ENCODE results near the gene LSM5.

The LSM5 gene

GRCh38 chr7:32490127-32490796 lies at the start of gene LSM5:
LSM5 (minus strand) TSS chr7:32490380; CDS start chr7:32490365, 15 bp downstream.
- DNase-seq: peak; percentile 91

GRCh38 chr7:32539366-32539765 lies 49.2 kb upstream of the LSM5 start:
- no peak for DNase-seq

DNA sequence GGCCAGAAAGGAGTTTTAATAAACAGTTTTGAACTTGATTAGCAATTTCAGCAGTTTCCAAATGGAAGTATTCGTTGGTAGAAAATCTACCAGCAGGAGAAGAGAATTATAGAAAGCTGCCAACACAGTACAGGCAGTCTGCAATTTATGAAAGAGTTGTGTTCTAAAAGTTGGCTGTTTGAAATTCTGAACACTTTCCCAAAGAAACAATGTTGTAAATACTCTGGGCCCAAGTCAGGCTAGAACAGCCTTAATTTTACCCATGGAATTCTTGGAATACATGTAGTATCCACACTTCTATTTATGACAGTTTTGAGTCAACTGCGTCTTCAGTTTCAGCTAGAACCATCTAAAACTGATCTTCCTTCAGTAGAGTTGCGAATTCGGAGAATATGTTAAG lies 47.6 kb upstream of the LSM5 start:
- DNase-seq: no peak

- no peak for DNase-seq
These were observed 46.4 kb upstream of the LSM5 start for GRCh38 chr7:32536585-32536984.

DNA sequence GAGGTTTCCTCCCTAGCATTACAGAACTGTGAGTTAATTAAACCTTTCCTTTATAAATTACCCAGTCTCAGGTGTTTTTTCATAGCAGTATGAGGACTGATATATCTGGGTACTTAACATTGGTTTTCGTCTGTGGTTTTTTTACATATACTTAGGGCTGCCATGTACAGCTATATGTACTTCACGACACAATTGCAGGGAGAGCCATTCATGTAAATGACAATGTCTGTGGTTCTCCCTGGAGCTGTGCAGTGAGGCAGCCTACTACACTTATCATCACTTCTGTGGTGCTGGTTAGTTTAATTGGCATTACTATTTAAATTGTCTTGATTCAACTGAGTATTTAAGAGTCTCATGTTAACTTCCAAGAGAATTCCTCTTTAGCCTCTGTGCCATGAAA lies 45.8 kb upstream of the LSM5 start:
- no peak for DNase-seq

DNA sequence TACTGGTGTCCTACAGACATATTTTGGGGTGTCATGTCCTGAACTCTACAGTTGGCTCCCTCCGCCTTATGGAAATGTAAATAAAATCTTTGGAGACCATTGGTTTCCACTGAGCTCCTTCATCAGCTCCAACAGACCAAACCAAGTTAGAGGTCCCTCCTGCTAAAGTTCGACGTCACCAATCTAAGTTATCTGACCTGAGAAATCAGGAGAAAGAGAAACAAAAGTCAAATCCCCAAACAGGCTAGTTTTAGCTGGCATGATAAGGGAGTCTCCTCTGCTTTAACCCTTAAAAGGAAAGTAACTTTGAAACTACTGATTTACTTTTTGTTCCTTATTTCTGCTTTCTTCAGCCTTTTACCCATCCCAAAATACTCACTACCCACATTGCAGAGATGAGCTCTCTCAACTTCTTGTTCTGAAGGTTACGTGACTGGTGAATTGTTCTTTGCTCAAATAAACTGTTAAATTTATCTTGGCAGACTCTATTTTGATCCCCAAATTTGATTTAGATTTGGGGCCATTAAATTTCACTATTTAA lies 45.1 kb upstream of the LSM5 start:
- no peak for DNase-seq

DNA sequence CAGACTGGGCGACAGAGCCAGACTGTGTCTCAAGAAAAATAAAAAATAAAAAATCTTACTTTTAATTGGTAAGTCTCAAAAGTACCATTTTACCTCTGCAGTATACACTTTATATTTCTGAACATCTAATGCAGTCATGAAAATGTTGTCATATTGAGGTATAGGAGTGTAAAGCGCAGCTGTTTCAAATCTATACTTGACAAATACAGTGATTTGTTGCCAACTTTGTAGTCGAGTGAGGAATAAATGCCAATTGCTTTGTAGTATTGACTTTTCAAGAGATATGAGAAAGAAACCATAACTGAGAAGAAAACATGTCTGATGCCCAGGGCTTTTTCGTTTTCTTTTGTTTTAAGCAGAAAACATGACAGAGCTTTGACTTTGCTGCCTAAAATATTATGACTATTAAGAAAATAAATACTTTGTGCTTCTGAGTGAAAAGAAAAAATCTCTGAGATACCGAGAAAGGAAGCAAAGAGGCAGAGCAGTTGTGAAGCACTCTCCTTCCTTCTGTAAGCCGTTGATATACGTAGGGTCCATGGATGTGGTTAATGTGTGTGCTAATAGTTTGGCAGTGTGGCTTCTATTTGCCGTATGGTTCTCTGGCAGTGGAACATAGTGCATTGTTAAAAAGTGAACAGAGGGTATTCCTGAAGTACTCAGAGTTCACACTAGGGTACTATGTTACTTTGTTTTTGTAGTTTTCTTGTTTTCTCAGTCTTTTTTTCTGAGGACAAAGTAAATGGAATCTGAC lies 43.3 kb upstream of the LSM5 start:
- no peak for DNase-seq

DNA sequence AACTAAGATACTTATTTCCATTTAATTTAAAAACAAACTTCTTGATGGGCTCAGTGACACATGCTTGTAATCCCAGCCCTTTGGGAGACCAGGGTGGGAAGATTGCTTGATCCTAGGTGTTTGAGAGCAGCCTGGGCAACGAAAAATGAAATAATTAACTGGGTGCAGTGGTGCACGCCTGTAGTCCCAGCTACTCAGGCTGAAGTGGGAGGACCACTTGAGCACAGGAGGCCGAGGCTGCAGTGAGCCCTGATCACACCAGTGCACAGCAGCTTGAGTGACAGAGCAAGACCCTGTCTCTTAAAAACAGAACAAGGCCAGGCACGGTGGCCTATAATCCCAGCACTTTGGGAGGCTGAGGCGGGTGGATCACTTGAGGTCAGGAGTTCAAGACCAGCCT lies 42.5 kb upstream of the LSM5 start:
- no peak for DNase-seq

- DNase-seq: no peak
These were observed 41.9 kb upstream of the LSM5 start for GRCh38 chr7:32532086-32532485.

DNA sequence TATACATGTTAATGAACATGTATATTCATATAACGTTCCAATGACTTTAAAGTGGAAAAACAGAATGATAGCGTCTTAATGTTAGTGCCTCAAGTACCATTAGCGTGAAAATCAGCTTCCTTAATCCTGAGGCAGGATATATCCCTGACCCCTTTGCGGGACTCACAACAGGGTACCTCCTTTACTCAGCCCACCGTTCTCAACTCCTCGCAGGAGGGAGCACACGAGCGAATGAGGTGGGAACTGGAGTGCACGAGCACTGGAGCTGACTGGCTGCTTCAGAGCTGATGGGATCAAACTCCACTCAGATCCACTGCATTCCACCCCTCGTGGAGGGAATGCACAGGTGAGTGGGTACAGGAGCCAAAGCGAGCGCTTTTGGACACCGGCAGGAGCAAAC lies 41.2 kb upstream of the LSM5 start:
- no peak for DNase-seq

GRCh38 chr7:32525839-32526238 lies 35.7 kb upstream of the LSM5 start:
- no peak for DNase-seq

DNA sequence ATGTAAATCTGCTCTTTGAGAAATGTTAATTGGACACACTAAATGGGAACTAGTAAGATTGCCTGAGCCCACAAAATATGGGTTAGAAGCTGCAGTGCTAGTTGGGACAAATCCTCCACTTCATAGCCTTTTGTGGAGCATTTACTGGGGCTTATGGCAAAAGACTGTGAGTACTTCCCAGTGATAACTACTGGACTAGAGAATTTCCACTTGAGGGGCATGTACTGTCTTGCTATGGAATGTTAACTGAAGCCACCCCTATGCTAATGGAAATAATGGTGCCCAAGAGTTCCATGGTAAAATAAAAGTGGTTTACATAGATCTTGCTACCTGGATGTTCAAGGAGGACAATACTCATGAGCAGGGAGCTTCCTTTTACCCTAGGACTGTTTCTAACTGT lies 34.5 kb upstream of the LSM5 start:
- DNase-seq: no peak

GRCh38 chr7:32522746-32523530 lies 32.8 kb upstream of the LSM5 start:
- DNase-seq: no peak

- DNase-seq: no peak
These were observed 29.6 kb upstream of the LSM5 start for GRCh38 chr7:32519763-32520162.

DNA sequence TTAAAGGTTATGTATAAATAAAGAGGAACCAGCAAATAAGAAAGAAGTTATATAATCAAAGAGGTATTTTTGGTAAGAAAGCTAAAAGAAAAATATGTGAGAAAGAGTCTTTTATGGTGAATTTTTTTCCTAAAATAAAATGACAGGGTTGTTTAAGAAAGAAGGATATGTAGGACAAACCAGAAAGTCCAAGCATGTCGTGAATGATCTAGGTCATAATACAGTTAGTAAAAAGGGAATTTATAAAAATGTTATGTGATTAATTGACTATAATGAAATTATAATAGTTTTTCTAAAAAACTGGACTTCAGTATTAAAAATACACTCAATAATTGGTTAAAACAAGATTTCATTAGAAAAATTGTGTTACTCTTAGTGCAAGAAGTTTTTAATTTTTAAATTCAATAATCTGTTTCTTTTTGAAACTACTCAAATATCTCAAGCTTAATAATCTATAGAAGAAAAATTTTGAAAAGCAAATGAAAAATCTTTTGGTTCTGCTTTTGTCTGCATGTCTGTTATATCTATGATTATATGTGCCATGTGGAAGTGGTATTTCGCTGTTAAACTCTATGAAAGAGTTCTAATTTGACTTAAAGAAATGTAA lies 28.5 kb upstream of the LSM5 start:
- peak; percentile 26 for DNase-seq

DNA sequence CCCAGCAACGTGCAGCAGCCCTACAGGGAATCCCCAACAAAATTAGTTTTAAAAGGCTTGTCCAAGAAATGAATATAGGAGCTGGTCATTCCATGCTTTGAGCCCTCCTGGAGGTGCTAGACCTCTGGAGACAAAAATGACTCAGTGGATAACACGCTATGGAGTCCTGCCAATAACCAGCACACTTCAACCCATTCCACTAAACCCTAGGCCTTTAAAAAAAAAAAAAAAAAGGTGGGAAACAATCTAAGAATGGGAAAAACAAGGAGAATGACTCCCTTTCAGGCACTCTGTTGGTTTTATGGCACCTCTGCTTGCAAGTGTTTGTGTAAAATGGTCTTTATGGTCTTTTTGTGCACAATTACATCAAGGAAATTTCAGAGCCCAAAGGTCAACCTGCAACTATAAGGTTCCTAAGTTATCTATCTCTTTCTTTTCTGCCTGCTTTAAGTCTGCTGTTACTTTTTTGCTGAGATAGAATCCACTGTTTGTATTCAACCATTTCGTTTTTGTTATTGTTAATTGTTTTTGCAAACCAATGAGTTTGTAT lies 26.4 kb upstream of the LSM5 start:
- no peak for DNase-seq

DNA sequence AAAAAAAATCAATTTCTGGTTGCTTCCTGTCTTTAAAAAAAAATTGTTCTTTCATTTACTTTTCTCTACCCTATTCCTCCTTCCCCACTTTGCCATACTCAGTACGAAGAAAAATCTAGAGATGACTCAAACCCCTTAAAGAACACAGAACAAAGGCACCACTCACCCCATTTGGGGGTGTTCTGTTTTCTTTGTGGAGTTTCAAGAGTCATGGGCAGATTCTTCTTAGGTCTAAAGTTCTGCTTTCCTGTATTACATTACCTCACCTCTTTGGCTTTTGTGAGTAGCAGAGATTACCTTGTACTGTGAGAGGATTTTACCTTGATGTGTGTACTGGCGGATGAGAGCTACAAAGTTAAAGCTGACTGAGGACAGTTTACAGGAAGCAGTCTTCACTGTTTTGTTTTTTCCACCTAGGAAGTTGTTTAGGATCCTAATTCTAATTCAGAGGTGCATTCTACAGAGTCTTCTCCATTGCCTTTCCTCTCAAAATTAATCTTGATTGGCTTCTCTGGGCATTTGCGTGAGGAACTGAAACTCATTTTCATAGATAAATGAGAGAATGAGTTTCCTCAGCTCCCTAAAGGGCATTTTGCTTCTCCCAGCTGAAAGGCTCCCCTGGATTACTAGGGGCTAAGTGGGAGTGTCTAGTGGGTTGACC lies 25.8 kb upstream of the LSM5 start:
- no peak for DNase-seq

GRCh38 chr7:32513210-32513609 lies 23.0 kb upstream of the LSM5 start:
- no peak for DNase-seq

GRCh38 chr7:32511791-32512190 lies 21.6 kb upstream of the LSM5 start:
- DNase-seq: no peak

GRCh38 chr7:32507414-32507813 lies 17.2 kb upstream of the LSM5 start:
- no peak for DNase-seq

DNA sequence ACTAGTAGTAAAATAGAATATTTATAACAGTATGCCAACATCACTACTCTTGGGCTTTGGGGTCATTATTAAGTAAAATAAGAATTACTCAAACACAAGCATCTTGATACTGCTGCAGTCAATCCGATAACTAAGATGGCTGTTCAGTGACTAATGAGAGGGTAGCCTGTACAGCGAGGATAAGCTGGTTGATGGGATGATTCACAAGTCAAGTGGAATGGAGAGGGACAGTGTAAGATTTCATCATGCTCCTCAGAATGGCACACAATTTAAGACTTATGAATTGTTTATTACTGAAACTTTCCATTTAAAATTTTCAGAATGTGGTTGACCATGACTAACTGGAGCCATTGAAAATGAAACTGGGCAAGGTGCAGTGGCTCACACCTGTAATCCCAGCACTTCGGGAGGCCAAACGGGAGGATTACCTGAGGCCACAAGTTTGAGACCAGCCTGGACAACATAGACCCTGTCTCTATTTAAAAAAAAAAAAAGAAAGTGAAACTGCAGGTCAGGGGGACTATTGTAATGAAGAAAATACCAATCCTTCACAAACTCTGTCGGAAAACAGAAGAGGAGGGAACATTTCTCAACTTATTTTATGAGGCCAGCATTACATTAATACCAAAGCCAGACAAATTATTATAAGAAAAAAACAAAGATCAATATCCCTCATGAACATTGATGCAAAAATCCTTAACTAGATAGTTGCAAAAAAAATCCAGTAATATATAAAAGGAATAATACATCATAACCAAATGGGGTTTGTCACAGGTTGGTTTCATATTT lies 16.3 kb upstream of the LSM5 start:
- DNase-seq: no peak

All from NCI-H510A treated with DMSO at 0.1 percent for 48 hours (cell line).